SH-SY5Y (cell line): ENCODE results near the gene KCTD11.

Source experiments
- GATA2 ChIP-seq: IDR thresholded peaks from 2 replicates; pipeline ENCODE4 v1.6.1; 2011; ENCODE audit warnings: mild to moderate bottlenecking, low read depth, low read length
- GATA3 ChIP-seq: IDR thresholded peaks from 2 replicates; pipeline ENCODE4 v1.6.1; 2011; ENCODE audit warnings: low read depth, mild to moderate bottlenecking, low read length, moderate library complexity

DNA sequence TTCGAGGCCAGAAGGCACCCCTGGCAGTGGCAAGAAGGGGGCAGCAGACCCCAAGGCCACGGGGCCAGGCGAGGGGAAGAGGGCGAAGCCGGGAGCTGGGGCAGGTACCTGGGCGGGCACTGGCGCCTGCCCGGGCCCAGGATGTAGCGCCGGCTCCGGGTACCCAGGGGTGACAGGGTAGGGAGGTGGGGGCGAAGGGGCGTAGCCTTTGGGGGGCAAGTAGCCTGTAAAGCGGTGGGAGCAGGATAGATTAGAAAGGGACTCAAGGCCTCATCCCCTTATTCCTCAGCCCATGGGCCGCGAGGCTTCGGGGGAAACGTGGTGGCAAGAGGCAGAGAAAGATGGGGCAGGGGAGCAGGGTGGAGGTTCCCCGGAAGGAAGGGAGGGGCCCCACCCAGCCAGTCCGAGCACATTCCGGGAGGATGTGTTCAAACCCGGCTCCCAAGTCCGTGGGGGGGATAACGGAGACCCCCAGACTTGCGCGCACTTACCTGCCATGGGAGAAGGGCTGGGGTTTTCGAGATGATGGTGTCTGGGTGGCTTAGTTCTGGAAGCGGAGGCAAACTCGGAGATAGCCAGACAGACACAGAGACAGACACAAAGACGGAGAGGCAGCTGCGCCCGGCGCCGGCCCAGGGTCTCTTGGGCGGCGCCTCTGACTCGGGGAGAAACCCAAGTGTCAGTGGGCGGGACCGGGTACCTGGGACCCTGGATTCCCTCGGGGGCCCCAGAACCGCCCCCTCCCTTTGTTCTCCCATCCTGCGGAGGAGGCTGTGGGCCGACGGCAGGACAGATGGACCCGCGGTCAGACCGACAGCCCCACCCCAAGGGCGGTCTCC is 41.9 kb downstream of the KCTD11 start:
- TF ChIP-seq GATA2 (no peak), GATA3 (no peak)
